HFF-Myc (cell line): ENCODE data around the gene C11orf52.

ENCODE experiments used
- DNase-seq: peaks from one replicate; pipeline ENCODE4 v3.0.0-alpha.2; 2011; ENCODE audit warnings: low read depth; ENCODE audit errors: extremely low read depth
- H3K4me3 ChIP-seq: replicated peaks from 2 replicates; pipeline ENCODE4 v1.5.1; 2011; ENCODE audit warnings: low read depth, mild to moderate bottlenecking, control low read depth, low read length
- CTCF ChIP-seq: IDR thresholded peaks from 2 replicates; pipeline ENCODE4 v1.5.1; 2012; ENCODE audit warnings: mild to moderate bottlenecking, low read depth, low read length, control low read depth; ENCODE audit errors: missing control alignments

The C11orf52 gene

GRCh38 chr11:111921541-111922230 is 3.0 kb downstream of the C11orf52 start:
- DNase-seq, result no peak
- H3K4me3 ChIP-seq, result no peak overlapping the region
- no peak for TF ChIP-seq CTCF

- TF ChIP-seq CTCF, result no peak
- no peak overlapping the region for H3K4me3 ChIP-seq
- DNase-seq, result no peak
These were observed 4.1 kb downstream of the C11orf52 start for GRCh38 chr11:111922803-111923202.

GRCh38 chr11:111923351-111923788 is 4.7 kb downstream of the C11orf52 start:
- TF ChIP-seq CTCF, result no peak
- DNase-seq, result no peak
- H3K4me3 ChIP-seq, result no peak overlapping the region

GRCh38 chr11:111923951-111924350 is 5.2 kb downstream of the C11orf52 start:
- no peak for DNase-seq
- no peak for TF ChIP-seq CTCF
- H3K4me3 ChIP-seq, result no peak overlapping the region

GRCh38 chr11:111925953-111926352 is 7.2 kb downstream of the C11orf52 start:
- TF ChIP-seq CTCF, result no peak
- no peak overlapping the region for H3K4me3 ChIP-seq
- DNase-seq, result no peak

- TF ChIP-seq CTCF, result no peak
- DNase-seq, result peak; percentile 82
- H3K4me3 ChIP-seq, result peak overlapping the region; percentile 43
These were observed 8.0 kb downstream of the C11orf52 start for GRCh38 chr11:111926505-111927391.
